Prostate gland (tissue), 2 donors: ENCODE data around the gene DLX4. TPM values are rescaled to one million over a fixed set of nuclear protein-coding genes. Genes with fewer than 3 reads are reported as not detected.
A peak's percentile ranks its signal among the peaks of the same experiment; 100 is the strongest.

Source experiments
- DNase-seq: peaks from one replicate; pipeline ENCODE4 v3.0.0-alpha.2; 2019; ENCODE audit warnings: low spot score
- H3K27ac ChIP-seq, 2 donors: fragments of 200-600 bp; sonication (generic); 2 replicates each; pipeline ENCODE4 v1.5.1; 2017 to 2019
- H3K27me3 ChIP-seq: fragments of 200-600 bp; sonication (generic); replicated peaks from 2 replicates; pipeline ENCODE4 v1.5.1; 2019; ENCODE audit not compliant: insufficient read depth
- H3K36me3 ChIP-seq, 2 donors: fragments of 200-600 bp; sonication (generic); 1 replicate in 1 of 2; 2 replicates in 1 of 2; pipeline versions ENCODE4 v1.5.1 to v1.8.1; 2017 to 2019
- H3K4me1 ChIP-seq: fragments of 200-600 bp; sonication (generic); replicated peaks from 2 replicates; pipeline ENCODE4 v1.5.1; 2019
- H3K4me3 ChIP-seq, 2 donors: fragments of 200-600 bp; sonication (generic); 2 replicates each; pipeline ENCODE4 v1.5.1; 2017 to 2019
- H3K9me3 ChIP-seq: fragments of 200-600 bp; sonication (generic); 2 replicates; pipeline ENCODE4 v1.5.1; 2017
- CTCF ChIP-seq, 4 experiments: fragments of 200-600 bp in 2 of 4; fragments of 450-650 bp in 2 of 4; sonication (generic) in 2 of 4; IDR thresholded peaks; 1 replicate in 3 of 4; 2 replicates in 1 of 4; pipeline ENCODE4 v1.5.1; 2016 to 2019; ENCODE audit warnings: antibody characterized with exemption in 4 of 4, mild to moderate bottlenecking in 2 of 4, moderate library complexity in 2 of 4
- POLR2A ChIP-seq: fragments of 450-650 bp; IDR thresholded peaks from one replicate; pipeline ENCODE4 v1.6.1; 2016; ENCODE audit warnings: antibody characterized with exemption, mild to moderate bottlenecking
- POLR2AphosphoS5 ChIP-seq: sonication (generic); formaldehyde crosslinking; IDR thresholded peaks from one replicate; pipeline ENCODE4 v1.6.1; 2017; ENCODE audit warnings: antibody characterized with exemption
- WGBS: methylation state at CpG from one replicate; pipeline ENCODE4 v1.1.5; 2018; 5-methylcytosine and 5-hydroxymethylcytosine counted together
- intact Hi-C: fragments of 100-400 bp; cut with DNase I; formaldehyde crosslinking; loops from one replicate; pipeline ENCODE4 v1.14.2; 2022
- total RNA-seq, 2 donors: library from RNA; depleted of rRNA; stranded (reverse); fragments of >200 nt; gene quantifications; one replicate each; pipeline ENCODE4 v1.1.0, GENCODE V29; 2016

Gene DLX4
- total RNA-seq, 2 donors from 2014 or later, result not detected

DNA sequence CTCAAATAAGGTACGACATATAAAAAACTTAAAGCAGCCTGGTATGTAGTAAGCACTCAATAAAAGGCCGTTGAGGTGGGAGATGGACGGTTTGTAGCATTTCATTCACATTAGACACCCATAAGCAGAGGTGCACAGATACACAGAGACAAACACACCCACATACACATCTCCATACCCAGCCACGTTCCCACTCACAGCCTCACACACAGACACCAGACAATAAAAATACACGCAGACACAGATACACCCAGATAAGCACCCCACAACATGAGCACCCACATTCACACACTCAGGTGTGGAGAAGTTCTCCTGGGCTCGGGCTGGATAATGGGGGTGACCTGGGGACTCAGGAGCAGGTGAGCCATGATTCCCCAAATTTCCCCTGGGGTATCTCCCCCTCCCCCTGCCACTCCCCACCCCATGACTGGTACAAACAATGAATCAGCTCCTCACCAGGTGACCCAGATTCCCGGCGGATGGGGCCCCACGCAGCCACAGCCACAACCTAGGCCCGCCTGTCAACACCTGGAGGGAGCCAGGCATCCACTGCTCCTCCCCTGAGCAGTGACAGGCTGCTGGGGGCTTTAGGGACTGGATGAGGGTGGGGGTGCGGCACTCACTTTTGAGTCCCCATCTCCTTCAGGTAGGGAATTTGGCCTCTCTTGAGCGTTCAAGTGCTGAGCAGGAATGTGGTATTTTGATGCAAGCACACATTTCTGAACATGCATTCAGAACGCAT lies 23.4 kb downstream of the DLX4 start:
- Histone ChIP-seq H3K4me3 (no peak overlapping the region), H3K27me3 (no peaks in the 10 kb centered on the region), H3K27ac (no peak overlapping the region), H3K9me3 (no peaks in the 10 kb centered on the region), H3K36me3 (no peaks in the 10 kb centered on the region), H3K4me1 (peaks cover 19% of the 10 kb centered on the region)
- WGBS, result 86% methylated on average over 13 of the region's 13 CpGs
- intact Hi-C loops, result no loop called here
- no peak for DNase-seq
- no peak for TF ChIP-seq CTCF (IDR thresholded peaks at IDR 0.05)
- no peak for TF ChIP-seq POLR2A
- no peak for TF ChIP-seq POLR2AphosphoS5

GRCh38 chr17:49992933-49993422 lies 24.0 kb downstream of the DLX4 start:
- Histone ChIP-seq H3K27ac (peak overlapping the region in 1 of 2 donors; percentile 44), H3K36me3 (no peaks in the 10 kb centered on the region), H3K9me3 (no peaks in the 10 kb centered on the region), H3K27me3 (no peaks in the 10 kb centered on the region), H3K4me3 (peak overlapping the region; percentile 29 to 43), H3K4me1 (peaks cover 16% of the 10 kb centered on the region)
- no peak for DNase-seq
- intact Hi-C loops, result no loop called here
- WGBS, result 32% methylated on average over 23 of the region's 23 CpGs
- no peak for TF ChIP-seq CTCF (IDR thresholded peaks at IDR 0.05)
- TF ChIP-seq POLR2A, result no peak
- TF ChIP-seq POLR2AphosphoS5, result no peak

GRCh38 chr17:49993423-49994060 lies 24.6 kb downstream of the DLX4 start:
- peak overlapping the region; percentile 29 to 43 for H3K4me3 ChIP-seq
- WGBS, result 3% methylated on average over 71 of the region's 77 CpGs

DNA sequence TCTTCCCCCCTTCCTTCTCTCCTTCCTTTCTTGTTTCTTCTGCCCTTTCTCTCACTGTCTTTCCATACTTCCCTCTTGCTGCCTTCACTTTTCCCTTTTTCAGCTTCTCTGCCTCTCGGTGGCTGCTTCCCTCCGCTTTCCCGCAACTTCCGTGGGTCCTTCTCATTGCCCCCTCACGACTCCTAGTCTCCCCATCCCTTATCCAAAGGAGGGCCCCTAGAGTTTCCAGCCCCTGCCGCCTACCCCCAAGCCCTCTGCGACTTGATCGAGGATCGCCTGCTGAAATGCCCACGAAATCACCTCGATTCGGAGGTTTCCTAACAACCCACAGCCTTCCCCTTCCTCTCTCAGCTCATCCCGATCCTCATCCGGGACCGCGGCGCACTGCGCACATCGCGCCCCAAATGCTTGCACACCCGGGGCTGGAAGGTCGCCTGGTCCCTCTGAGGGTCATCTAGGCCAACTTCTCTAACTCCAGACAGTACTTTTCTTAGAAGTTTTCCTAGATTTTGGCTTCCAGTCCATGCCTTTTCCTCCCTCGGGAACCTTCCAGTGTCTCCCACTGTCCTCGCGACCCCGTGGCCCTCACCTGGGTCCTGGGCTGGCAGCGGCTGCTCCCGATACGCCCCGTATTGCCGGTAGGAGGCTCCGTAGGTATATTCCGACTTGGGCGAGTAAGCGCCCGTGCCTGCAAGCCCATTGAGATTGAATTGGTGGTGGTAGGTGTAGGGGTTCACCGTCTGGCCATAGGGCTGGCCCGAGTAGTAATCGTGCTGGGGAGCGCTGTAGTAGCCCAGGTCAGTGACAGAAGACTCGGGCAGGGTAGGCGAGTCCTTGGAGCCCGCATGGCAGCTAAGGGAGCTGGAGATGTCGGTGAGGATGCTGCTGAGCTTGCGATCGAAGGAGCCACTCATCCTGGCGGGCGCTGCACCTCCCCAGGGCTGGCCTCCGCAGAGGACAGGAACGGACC lies 25.4 kb downstream of the DLX4 start:
- TF ChIP-seq POLR2A (no peak), POLR2AphosphoS5 (no peak)
- DNase-seq, result no peak
- Histone ChIP-seq H3K4me3 (peak overlapping the region; percentile 29 to 43), H3K36me3 (no peaks in the 10 kb centered on the region), H3K27me3 (no peaks in the 10 kb centered on the region), H3K27ac (peak overlapping the region in 1 of 2 donors; percentile 27), H3K4me1 (peaks cover 16% of the 10 kb centered on the region), H3K9me3 (no peaks in the 10 kb centered on the region)
- intact Hi-C loops, result loop anchor here (5.0 kb wide), 3 partner anchors 112 to 422 kb away; partner anchors contain the start of gene SLC35B1
- 6% methylated on average over 50 of the region's 50 CpGs for WGBS

More at GRCh38 chr17:49993423-49994060, 24.6 kb downstream of the DLX4 start:
- no peaks in the 10 kb centered on the region for H3K36me3 ChIP-seq
- intact Hi-C loops, result no loop called here
- peak overlapping the region; percentile 27 to 44 for H3K27ac ChIP-seq
- H3K4me1 ChIP-seq, result peaks cover 16% of the 10 kb centered on the region
- no peaks in the 10 kb centered on the region for H3K27me3 ChIP-seq
- DNase-seq, result peak; percentile 33
- no peaks in the 10 kb centered on the region for H3K9me3 ChIP-seq
- TF ChIP-seq CTCF (IDR thresholded peaks at IDR 0.05), result peak in 1 of 4 experiments; percentile 16
- TF ChIP-seq POLR2AphosphoS5, result no peak
